ENCODE results near the gene RET. TPM values are rescaled to one million over a fixed set of nuclear protein-coding genes. Genes with fewer than 3 reads are reported as not detected.

RET gene
- total and polyA plus RNA-seq, 2 of the 8 experiments (the other 6 are each of a cell fraction or from before 2014, with no cell fraction given), result 6.7 to 8.4 TPM

DNA sequence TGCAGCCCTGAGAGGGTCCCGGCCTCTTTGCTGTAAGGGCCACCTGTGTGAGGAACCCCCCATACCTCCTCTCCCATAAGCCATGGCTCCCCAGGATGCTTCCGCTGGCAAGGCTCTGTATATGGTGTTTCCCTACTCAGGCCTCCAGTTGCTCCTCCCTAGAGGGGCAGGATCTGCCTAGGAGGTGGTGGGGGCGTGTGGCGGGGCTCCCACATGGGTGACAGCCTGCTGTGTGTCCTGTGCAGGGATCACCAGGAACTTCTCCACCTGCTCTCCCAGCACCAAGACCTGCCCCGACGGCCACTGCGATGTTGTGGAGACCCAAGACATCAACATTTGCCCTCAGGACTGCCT is 35.7 kb downstream of the RET start:
- H2BK20ac ChIP-seq (ENCODE audit: low read length), result no peak overlapping the region
- no peak overlapping the region for H3K56ac ChIP-seq (replicated peaks; ENCODE audit: insufficient read length, low read depth, low read length)
- H4K5ac ChIP-seq (ENCODE audit: insufficient read length, low read depth, low read length), result no peak overlapping the region
- H3K4me3 ChIP-seq (ENCODE audit: extremely low read depth in 1 of 4, insufficient read depth in 2 of 4, low read depth in 3 of 4, low read length in 4 of 4), result no peak overlapping the region
- no peak overlapping the region for H3K9ac ChIP-seq (replicated peaks in 1 of 4; ENCODE audit: extremely low read depth in 1 of 4, low read depth in 3 of 4, low read length in 3 of 4)
- H3K27me3 ChIP-seq (replicated peaks in 1 of 4; ENCODE audit: control insufficient read depth in 3 of 4, extremely low read depth in 1 of 4, insufficient read depth in 3 of 4, low read length in 3 of 4), result no peaks in the 10 kb centered on the region
- H2AFZ ChIP-seq (ENCODE audit: low read length), result no peak overlapping the region
- no peak overlapping the region for H3K14ac ChIP-seq (ENCODE audit: insufficient read length)
- no peaks in the 10 kb centered on the region for H3K4me1 ChIP-seq (replicated peaks in 1 of 4; ENCODE audit: control insufficient read depth in 3 of 4, insufficient read depth in 4 of 4, low read length in 3 of 4)
- ChIA-PET CTCF (ENCODE audit: partially characterized antibody) (interaction anchor here (1.5 kb wide), 1 partner anchor 9 kb away, joined by 3 read pairs; no protein-coding TSS in a partner anchor), POLR2A (ENCODE audit: partially characterized antibody) (no interaction called here)
- H3K9me3 ChIP-seq (ENCODE audit: insufficient read depth in 2 of 2, low read depth in 1 of 2, low read length in 1 of 2), result no peaks in the 10 kb centered on the region
- DNase-seq (ENCODE audit: low read depth in 1 of 2, low spot score in 2 of 2) (no peak), FAIRE-seq (no peak)
- no peak overlapping the region for H3K23ac ChIP-seq (ENCODE audit: insufficient read length)
- H2AK5ac ChIP-seq (ENCODE audit: low read depth, low read length), result no peak overlapping the region
- no peak overlapping the region for H3K18ac ChIP-seq (ENCODE audit: extremely low read depth, low read length)
- H4K8ac ChIP-seq (ENCODE audit: extremely low read depth, insufficient read depth, low read length), result no peak overlapping the region
- no peak overlapping the region for H3K4me2 ChIP-seq (ENCODE audit: insufficient read depth in 1 of 2, low read depth in 2 of 2, low read length in 2 of 2)
- no peak overlapping the region for H3K27ac ChIP-seq (ENCODE audit: low read depth, low read length)
- no peaks in the 10 kb centered on the region for H3K79me2 ChIP-seq (ENCODE audit: control insufficient read depth in 1 of 2, insufficient read depth in 2 of 2, low read length in 2 of 2)
- no peak overlapping the region for H2BK15ac ChIP-seq (ENCODE audit: low read length)
- H3K4ac ChIP-seq (replicated peaks; ENCODE audit: insufficient read length, low read depth, low read length), result no peak overlapping the region
- H2BK5ac ChIP-seq (ENCODE audit: low read depth, low read length), result no peak overlapping the region
- H3K36me3 ChIP-seq (ENCODE audit: control insufficient read depth in 2 of 4, insufficient read depth in 4 of 4, low read length in 3 of 4), result no peaks in the 10 kb centered on the region
- no peak overlapping the region for H2BK12ac ChIP-seq (ENCODE audit: low read depth, low read length)
- peaks cover 0 to 3% of the 10 kb centered on the region in 2 experiments for H4K20me1 ChIP-seq (replicated peaks in 1 of 2; ENCODE audit: control insufficient read depth in 1 of 2, insufficient read depth in 2 of 2, low read length in 2 of 2)
- no peaks in the 10 kb centered on the region for H3K23me2 ChIP-seq (ENCODE audit: low read depth, low read length)
- WGBS, 2 experiments (ENCODE audit: extremely low coverage in 1 of 2, insufficient coverage in 1 of 2, insufficient read length in 1 of 2, insufficient replicate concordance in 2 of 2, low coverage in 1 of 2, low lambda C conversion rate in 2 of 2, missing lambda C conversion rate in 1 of 2), result 97% methylated on average over 5 of the region's 7 CpGs; no CpG with 5 or more reads in 1 of the 2 experiments
- H2BK120ac ChIP-seq (replicated peaks; ENCODE audit: low read depth, low read length), result no peak overlapping the region
- H3K79me1 ChIP-seq (ENCODE audit: low read depth, low read length), result no peaks in the 10 kb centered on the region
- no peak overlapping the region for H4K91ac ChIP-seq (replicated peaks; ENCODE audit: insufficient read length, low read length)
- TF ChIP-seq, protein P1, sequence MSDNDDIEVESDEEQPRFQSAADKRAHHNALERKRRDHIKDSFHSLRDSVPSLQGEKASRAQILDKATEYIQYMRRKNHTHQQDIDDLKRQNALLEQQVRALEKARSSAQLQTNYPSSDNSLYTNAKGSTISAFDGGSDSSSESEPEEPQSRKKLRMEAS (IDR thresholded peaks at IDR 0.05), result no peak
- TF ChIP-seq GTF2F1 (IDR thresholded peaks at IDR 0.05; ENCODE audit: borderline replicate concordance, low read depth, low read length) (no peak), SIRT6 (IDR thresholded peaks at IDR 0.05; ENCODE audit: low read length) (no peak), SP2 (IDR thresholded peaks at IDR 0.05; ENCODE audit: low read length) (no peak), GABPA (IDR thresholded peaks at IDR 0.05; ENCODE audit: borderline replicate concordance, insufficient read depth, low read length) (no peak), JUN (IDR thresholded peaks at IDR 0.05; ENCODE audit: low read depth, low read length) (no peak), CBX8 (IDR thresholded peaks at IDR 0.05; ENCODE audit: borderline replicate concordance, low read depth, low read length) (no peak), TAF7 (optimal IDR thresholded peaks at IDR 0.05; ENCODE audit: borderline replicate concordance, low read depth, low read length) (no peak), SIX5 (IDR thresholded peaks at IDR 0.05; ENCODE audit: low read depth, low read length) (no peak)
- TF ChIP-seq, protein P2, sequence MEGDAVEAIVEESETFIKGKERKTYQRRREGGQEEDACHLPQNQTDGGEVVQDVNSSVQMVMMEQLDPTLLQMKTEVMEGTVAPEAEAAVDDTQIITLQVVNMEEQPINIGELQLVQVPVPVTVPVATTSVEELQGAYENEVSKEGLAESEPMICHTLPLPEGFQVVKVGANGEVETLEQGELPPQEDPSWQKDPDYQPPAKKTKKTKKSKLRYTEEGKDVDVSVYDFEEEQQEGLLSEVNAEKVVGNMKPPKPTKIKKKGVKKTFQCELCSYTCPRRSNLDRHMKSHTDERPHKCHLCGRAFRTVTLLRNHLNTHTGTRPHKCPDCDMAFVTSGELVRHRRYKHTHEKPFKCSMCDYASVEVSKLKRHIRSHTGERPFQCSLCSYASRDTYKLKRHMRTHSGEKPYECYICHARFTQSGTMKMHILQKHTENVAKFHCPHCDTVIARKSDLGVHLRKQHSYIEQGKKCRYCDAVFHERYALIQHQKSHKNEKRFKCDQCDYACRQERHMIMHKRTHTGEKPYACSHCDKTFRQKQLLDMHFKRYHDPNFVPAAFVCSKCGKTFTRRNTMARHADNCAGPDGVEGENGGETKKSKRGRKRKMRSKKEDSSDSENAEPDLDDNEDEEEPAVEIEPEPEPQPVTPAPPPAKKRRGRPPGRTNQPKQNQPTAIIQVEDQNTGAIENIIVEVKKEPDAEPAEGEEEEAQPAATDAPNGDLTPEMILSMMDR (IDR thresholded peaks at IDR 0.05; ENCODE audit: control extremely low read depth in 1 of 3, insufficient read depth in 1 of 3, low read depth in 1 of 3, low read length in 3 of 3), result no peak

All from H1 (cell line).